B cell (primary cell): ENCODE measurements around the gene TRRAP. TPM values are rescaled to one million over a fixed set of nuclear protein-coding genes. Genes with fewer than 3 reads are reported as not detected.

Source experiments
- ATAC-seq: fragments of 200-7000 bp; cut with Tn5 transposase; one replicate; pipeline ENCODE4 v1.10.0; 2021; ENCODE audit warnings: low read depth, mild to moderate bottlenecking, moderate number of reproducible peaks, moderate library complexity
- CTCF ChIA-PET: fragments of 350-600 bp; sonication (Branson Sonifier 250); formaldehyde crosslinking; loops from one replicate; lab custom pipeline; 2021; ENCODE audit warnings: antibody characterized with exemption, inconsistent platforms; lab: Charles Lee
- POLR2A ChIA-PET: fragments of 350-600 bp; sonication (Branson Sonifier 250); formaldehyde crosslinking; loops from one replicate; lab custom pipeline; 2021; ENCODE audit warnings: antibody characterized with exemption; lab: Charles Lee
- DNase-seq: peaks from one replicate; pipeline ENCODE4 v3.0.0; 2013
- H2AFZ ChIP-seq: 2 replicates; pipeline ENCODE4 v1.6.1; 2012; ENCODE audit warnings: mild to moderate bottlenecking, low read depth, low read length; ENCODE audit not compliant: insufficient read depth, poor library complexity, severe bottlenecking
- H3K27ac ChIP-seq, 2 donors: 1 replicate in 1 of 2; 2 replicates in 1 of 2; pipeline ENCODE4 v1.5.1; 2012 to 2013; ENCODE audit warnings: low read length in 2 of 2, mild to moderate bottlenecking in 2 of 2, moderate library complexity in 1 of 2
- H3K27me3 ChIP-seq, 4 experiments: fragments of 200-600 bp in 1 of 4; sonication (generic) in 1 of 4; replicated peaks in 1 of 4; 1 replicate in 2 of 4; 2 replicates in 2 of 4; pipeline versions ENCODE4 v1.6.1 to v1.7.0; 2013 to 2016; ENCODE audit warnings: low read length in 3 of 4, mild to moderate bottlenecking in 2 of 4, mixed read lengths in 1 of 4, moderate library complexity in 1 of 4; ENCODE audit not compliant: insufficient read depth in 4 of 4, control insufficient read depth in 3 of 4; ENCODE audit errors: control extremely low read depth in 1 of 4
- H3K36me3 ChIP-seq, 2 experiments: replicated peaks in 1 of 2; 1 replicate in 1 of 2; 2 replicates in 1 of 2; pipeline versions ENCODE4 v1.6.1 to v1.7.1; 2013; ENCODE audit warnings: low read length in 1 of 2; ENCODE audit not compliant: insufficient read depth in 2 of 2, control insufficient read depth in 1 of 2; ENCODE audit errors: control extremely low read depth in 1 of 2, extremely low read depth in 1 of 2
- H3K4me1 ChIP-seq, 2 donors: fragments of 200-600 bp in 1 of 2; sonication (generic) in 1 of 2; 1 replicate in 1 of 2; 2 replicates in 1 of 2; pipeline versions ENCODE4 v1.5.1 to v1.6.1; 2013 to 2017; ENCODE audit warnings: low read length in 2 of 2; ENCODE audit not compliant: control insufficient read depth in 2 of 2, insufficient read depth in 2 of 2
- H3K4me2 ChIP-seq: replicated peaks from 2 replicates; pipeline ENCODE3; 2012; ENCODE audit warnings: mild to moderate bottlenecking, low read depth, low read length; ENCODE audit not compliant: poor library complexity, severe bottlenecking
- H3K4me3 ChIP-seq, 5 experiments: fragments of 200-600 bp in 1 of 5; sonication (generic) in 1 of 5; 1 replicate in 3 of 5; 2 replicates in 2 of 5; pipeline versions ENCODE4 v1.5.1 to v1.7.0; 2011 to 2016; ENCODE audit warnings: low read length in 4 of 5, mild to moderate bottlenecking in 4 of 5, low read depth in 2 of 5, control low read depth in 1 of 5, moderate library complexity in 1 of 5; ENCODE audit not compliant: insufficient read depth in 1 of 5; ENCODE audit errors: control extremely low read depth in 1 of 5, extremely low read depth in 1 of 5
- H3K79me2 ChIP-seq: fragments of 200-600 bp; sonication (generic); one replicate; pipeline ENCODE4 v1.6.0; 2016; ENCODE audit warnings: low read length; ENCODE audit not compliant: control insufficient read depth, insufficient read depth
- H3K9ac ChIP-seq: fragments of 200-600 bp; sonication (generic); 2 replicates; pipeline ENCODE4 v1.6.1; 2017; ENCODE audit warnings: mild to moderate bottlenecking, low read length, moderate library complexity
- H3K9me3 ChIP-seq, 3 donors: one replicate each; pipeline versions ENCODE4 v1.6.1 to v1.7.1; 2013; ENCODE audit warnings: low read length in 2 of 3; ENCODE audit not compliant: control insufficient read depth in 2 of 3, insufficient read depth in 1 of 3; ENCODE audit errors: control extremely low read depth in 1 of 3
- H4K20me1 ChIP-seq: 2 replicates; pipeline ENCODE4 v1.6.0; 2012; ENCODE audit warnings: mild to moderate bottlenecking, low read length; ENCODE audit not compliant: insufficient read depth, control insufficient read depth, poor library complexity, severe bottlenecking
- H3K27ac Mint-ChIP-seq: one replicate; pipeline ENCODE4 v1.8.0; 2021; ENCODE audit warnings: mixed read lengths
- H3K27me3 Mint-ChIP-seq: one replicate; pipeline ENCODE4 v1.8.0; 2021; ENCODE audit warnings: mixed read lengths
- H3K4me1 Mint-ChIP-seq: one replicate; pipeline ENCODE4 v1.8.0; 2021; ENCODE audit warnings: mixed read lengths
- H3K4me3 Mint-ChIP-seq: one replicate; pipeline ENCODE4 v1.8.0; 2021; ENCODE audit warnings: mixed read lengths
- H3K9me3 Mint-ChIP-seq: one replicate; pipeline ENCODE4 v1.8.0; 2022; ENCODE audit warnings: mixed read lengths; ENCODE audit not compliant: insufficient read depth
- EZH2 ChIP-seq: IDR thresholded peaks from 2 replicates; pipeline ENCODE4 v1.6.1; 2012; ENCODE audit warnings: borderline replicate concordance, low read depth, mild to moderate bottlenecking, moderate library complexity, low read length; ENCODE audit not compliant: insufficient read depth, poor library complexity, severe bottlenecking
- WGBS: methylation state at CpG from one replicate; pipeline ENCODE4 v1.1.5; 2013; ENCODE audit warnings: missing lambda C conversion rate; ENCODE audit not compliant: insufficient coverage; 5-methylcytosine and 5-hydroxymethylcytosine counted together
- intact Hi-C: fragments of 100-400 bp; cut with micrococcal nuclease; formaldehyde crosslinking; loops from one replicate; pipeline ENCODE4 v1.10.0; 2022
- polyA plus RNA-seq: library from polyadenylated mRNA; depleted of rRNA; stranded (reverse); fragments of >200 nt; gene quantifications from 2 replicates; pipeline ENCODE4 v1.2.3, GENCODE V29; 2012
- total RNA-seq, 2 donors: library from RNA; stranded (reverse); fragments of 120-200 nt in 1 of 2; gene quantifications; 1 replicate in 1 of 2; 2 replicates in 1 of 2; pipeline versions ENCODE4 v1.2.3 to v1.2.4, GENCODE V29; 2013 to 2022
- TF ChIP-seq, protein P1 (sequence below): fragments of 200-600 bp; IDR thresholded peaks from one replicate; pipeline ENCODE4 v1.8.0; 2022; ENCODE audit warnings: antibody characterized with exemption, mild to moderate bottlenecking

TRRAP gene
- total and polyA plus RNA-seq, 2 donors (not counting 1 experiment from before 2014, with no cell fraction given), result 25.4 to 102 TPM

DNA sequence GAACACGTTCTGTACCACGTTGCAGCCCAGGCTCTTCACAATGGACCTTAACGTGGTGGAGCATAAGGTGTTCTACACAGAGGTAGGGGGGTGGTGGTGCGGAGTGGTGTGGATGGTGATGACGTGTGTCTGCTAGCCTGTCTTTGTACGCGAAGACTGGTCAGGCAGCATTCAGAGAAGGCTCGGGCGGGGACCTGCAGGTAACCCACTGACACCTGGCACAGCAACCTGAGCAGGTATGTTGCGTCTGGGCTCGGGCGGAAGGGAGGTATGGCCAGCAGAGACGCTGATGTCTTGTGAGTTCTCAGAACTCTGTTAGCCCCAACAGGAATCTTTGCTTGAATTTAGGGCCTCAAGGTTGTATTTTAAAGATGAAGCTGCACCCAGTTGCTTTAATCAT lies 55.0 kb downstream of the TRRAP start:
- 98% methylated on average over 13 of the region's 13 CpGs for WGBS
- Mint-ChIP-seq H3K4me1 (peaks cover 13% of the 10 kb centered on the region), H3K27ac (no peak overlapping the region), H3K4me3 (no peak overlapping the region), H3K9me3 (no peaks in the 10 kb centered on the region), H3K27me3 (no peaks in the 10 kb centered on the region)
- H2AFZ ChIP-seq, result no peak overlapping the region
- H3K9me3 ChIP-seq, result no peaks in the 10 kb centered on the region
- H3K27ac ChIP-seq, result no peak overlapping the region
- POLR2A ChIA-PET, result interaction anchor here (0.7 kb wide), 1 partner anchor 17 kb away, joined by 3 read pairs; no protein-coding TSS in a partner anchor
- no peak overlapping the region for H3K4me3 ChIP-seq
- no peaks in the 10 kb centered on the region for H3K27me3 ChIP-seq
- intact Hi-C loops, result no loop called here
- no peak overlapping the region for H3K9ac ChIP-seq
- no peak for TF ChIP-seq EZH2
- TF ChIP-seq, protein P1, sequence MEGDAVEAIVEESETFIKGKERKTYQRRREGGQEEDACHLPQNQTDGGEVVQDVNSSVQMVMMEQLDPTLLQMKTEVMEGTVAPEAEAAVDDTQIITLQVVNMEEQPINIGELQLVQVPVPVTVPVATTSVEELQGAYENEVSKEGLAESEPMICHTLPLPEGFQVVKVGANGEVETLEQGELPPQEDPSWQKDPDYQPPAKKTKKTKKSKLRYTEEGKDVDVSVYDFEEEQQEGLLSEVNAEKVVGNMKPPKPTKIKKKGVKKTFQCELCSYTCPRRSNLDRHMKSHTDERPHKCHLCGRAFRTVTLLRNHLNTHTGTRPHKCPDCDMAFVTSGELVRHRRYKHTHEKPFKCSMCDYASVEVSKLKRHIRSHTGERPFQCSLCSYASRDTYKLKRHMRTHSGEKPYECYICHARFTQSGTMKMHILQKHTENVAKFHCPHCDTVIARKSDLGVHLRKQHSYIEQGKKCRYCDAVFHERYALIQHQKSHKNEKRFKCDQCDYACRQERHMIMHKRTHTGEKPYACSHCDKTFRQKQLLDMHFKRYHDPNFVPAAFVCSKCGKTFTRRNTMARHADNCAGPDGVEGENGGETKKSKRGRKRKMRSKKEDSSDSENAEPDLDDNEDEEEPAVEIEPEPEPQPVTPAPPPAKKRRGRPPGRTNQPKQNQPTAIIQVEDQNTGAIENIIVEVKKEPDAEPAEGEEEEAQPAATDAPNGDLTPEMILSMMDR, result no peak
- no peak overlapping the region for H3K4me2 ChIP-seq
- H4K20me1 ChIP-seq, result no peaks in the 10 kb centered on the region
- H3K79me2 ChIP-seq, result no peaks in the 10 kb centered on the region
- CTCF ChIA-PET, result no interaction called here
- H3K4me1 ChIP-seq, result peaks cover 0 to 15% of the 10 kb centered on the region in 2 donors
- no peak for DNase-seq
- no peak for ATAC-seq
- peaks cover 27 to 78% of the 10 kb centered on the region in 2 experiments for H3K36me3 ChIP-seq

DNA sequence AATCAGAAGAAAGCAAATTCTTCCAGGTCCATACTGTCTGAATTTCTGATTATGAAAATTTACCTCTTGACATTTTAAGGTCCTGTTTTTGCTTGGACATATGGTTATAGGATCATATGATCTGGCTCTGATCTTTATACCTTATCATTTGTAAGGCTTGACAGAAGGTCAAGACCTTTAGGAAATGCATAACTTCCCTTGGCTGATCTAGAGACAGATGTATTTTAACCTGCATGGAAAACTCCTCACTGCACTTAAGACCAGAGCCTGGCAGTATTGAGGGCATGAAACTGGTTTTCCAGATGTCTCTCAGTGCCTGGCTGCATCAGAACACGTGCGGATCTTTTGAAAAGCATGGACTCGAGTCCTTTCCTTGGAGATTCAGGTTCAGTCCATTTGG lies 55.9 kb downstream of the TRRAP start:
- 95% methylated on average over 3 of the region's 3 CpGs for WGBS
- no peaks in the 10 kb centered on the region for H4K20me1 ChIP-seq
- no peak overlapping the region for H3K4me2 ChIP-seq

More for the DNA sequence above, 55.9 kb downstream of the TRRAP start:
- DNase-seq (no peak), ATAC-seq (no peak)
- Mint-ChIP-seq H3K4me3 (no peak overlapping the region), H3K27me3 (no peaks in the 10 kb centered on the region), H3K27ac (no peak overlapping the region), H3K9me3 (no peaks in the 10 kb centered on the region), H3K4me1 (peaks cover 13% of the 10 kb centered on the region)
- Histone ChIP-seq H3K4me3 (no peak overlapping the region), H2AFZ (no peak overlapping the region), H3K27me3 (no peaks in the 10 kb centered on the region), H3K27ac (no peak overlapping the region), H3K36me3 (peaks cover 26 to 81% of the 10 kb centered on the region in 2 experiments), H3K9ac (no peak overlapping the region), H3K9me3 (no peaks in the 10 kb centered on the region), H3K4me1 (peaks cover 0 to 15% of the 10 kb centered on the region in 2 donors), H3K79me2 (no peaks in the 10 kb centered on the region)
- TF ChIP-seq, protein P1, result no peak
- no peak for TF ChIP-seq EZH2
- ChIA-PET CTCF (no interaction called here), POLR2A (no interaction called here)
- intact Hi-C loops, result no loop called here
